Brain microvascular endothelial cell (primary cell): Measurements from ENCODE around the gene MGAT2.
"Not testable (repeated sequence)": the region's sequence is repeated elsewhere in the genome, so short reads cannot be mapped to it uniquely, and the experiment has no call there.

Experiments used
- DNase-seq: peaks from one replicate; pipeline ENCODE4 v3.0.0-alpha.2; 2020
- H3K27ac ChIP-seq: fragments of 250-450 bp; sonication (Bioruptor Pico); 2 replicates; pipeline ENCODE4 v1.5.1; 2020; ENCODE audit warnings: mild to moderate bottlenecking, moderate library complexity
- H3K27me3 ChIP-seq: fragments of 250-450 bp; sonication (Bioruptor Pico); replicated peaks from 2 replicates; pipeline ENCODE4 v1.5.1; 2020; ENCODE audit warnings: mild to moderate bottlenecking
- H3K36me3 ChIP-seq: fragments of 250-450 bp; sonication (Bioruptor Pico); replicated peaks from 2 replicates; pipeline ENCODE4 v1.5.1; 2020; ENCODE audit warnings: mild to moderate bottlenecking
- H3K4me3 ChIP-seq: 2 replicates; pipeline ENCODE4 v1.5.1; 2011; ENCODE audit warnings: low read depth, mild to moderate bottlenecking, control low read depth, low read length, moderate library complexity
- in situ Hi-C: cut with HindIII; loops from 2 replicates; pipeline ENCODE4 v1.10.0; 2017; ENCODE audit warnings: low sequenced_read_pairs, low pct_ligation_motif_present
- TF ChIP-seq, protein P1 (sequence below): IDR thresholded peaks from 2 replicates; pipeline ENCODE4 v1.5.1; 2011; ENCODE audit warnings: low read depth, mild to moderate bottlenecking, moderate library complexity, low read length, control low read depth, inconsistent platforms; ENCODE audit errors: missing control alignments

MGAT2 gene

GRCh38 chr14:49615776-49616175 lies 4.8 kb upstream of the MGAT2 start:
- peaks cover 14% of the 10 kb centered on the region for H3K36me3 ChIP-seq
- H3K27ac ChIP-seq: no peak overlapping the region
- TF ChIP-seq, protein P1, sequence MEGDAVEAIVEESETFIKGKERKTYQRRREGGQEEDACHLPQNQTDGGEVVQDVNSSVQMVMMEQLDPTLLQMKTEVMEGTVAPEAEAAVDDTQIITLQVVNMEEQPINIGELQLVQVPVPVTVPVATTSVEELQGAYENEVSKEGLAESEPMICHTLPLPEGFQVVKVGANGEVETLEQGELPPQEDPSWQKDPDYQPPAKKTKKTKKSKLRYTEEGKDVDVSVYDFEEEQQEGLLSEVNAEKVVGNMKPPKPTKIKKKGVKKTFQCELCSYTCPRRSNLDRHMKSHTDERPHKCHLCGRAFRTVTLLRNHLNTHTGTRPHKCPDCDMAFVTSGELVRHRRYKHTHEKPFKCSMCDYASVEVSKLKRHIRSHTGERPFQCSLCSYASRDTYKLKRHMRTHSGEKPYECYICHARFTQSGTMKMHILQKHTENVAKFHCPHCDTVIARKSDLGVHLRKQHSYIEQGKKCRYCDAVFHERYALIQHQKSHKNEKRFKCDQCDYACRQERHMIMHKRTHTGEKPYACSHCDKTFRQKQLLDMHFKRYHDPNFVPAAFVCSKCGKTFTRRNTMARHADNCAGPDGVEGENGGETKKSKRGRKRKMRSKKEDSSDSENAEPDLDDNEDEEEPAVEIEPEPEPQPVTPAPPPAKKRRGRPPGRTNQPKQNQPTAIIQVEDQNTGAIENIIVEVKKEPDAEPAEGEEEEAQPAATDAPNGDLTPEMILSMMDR: no peak

DNA sequence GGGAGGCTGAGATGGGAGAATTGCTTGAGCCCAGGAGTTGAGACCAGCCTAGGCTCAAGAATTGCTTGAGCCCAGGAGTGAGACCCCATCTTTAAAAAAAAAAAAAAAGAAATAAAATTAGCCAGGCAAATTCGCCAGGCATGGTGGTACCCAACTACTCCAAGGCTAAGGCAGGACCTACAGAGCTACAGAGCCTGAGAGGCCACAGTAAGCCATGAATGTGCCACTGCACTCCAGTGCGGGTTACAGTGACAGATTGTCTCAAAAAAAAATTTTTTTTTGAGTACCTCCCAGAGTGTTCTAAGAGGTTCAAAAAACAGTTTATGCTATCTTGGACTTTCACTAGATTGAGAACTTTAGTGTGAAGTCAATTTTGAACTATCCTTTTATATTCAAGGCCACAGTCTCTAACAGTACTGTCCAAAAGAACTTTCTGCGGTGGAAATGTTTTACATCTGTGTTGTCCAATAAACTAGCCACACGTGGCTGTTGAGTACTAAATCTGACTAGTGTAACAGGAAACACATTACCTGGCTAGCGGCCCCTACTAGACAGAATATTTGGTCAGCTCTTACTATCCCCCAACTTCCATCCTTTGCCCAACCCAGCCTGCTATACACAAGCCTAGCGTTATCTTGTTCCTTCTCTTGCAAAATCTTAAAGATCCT lies 2.6 kb upstream of the MGAT2 start:
- no peak for DNase-seq
- in situ Hi-C loops: no loop called here
- Histone ChIP-seq H3K27ac (no peak overlapping the region), H3K4me3 (no peak overlapping the region), H3K36me3 (peaks cover 14% of the 10 kb centered on the region), H3K27me3 (no peaks in the 10 kb centered on the region)
- TF ChIP-seq, protein P1: no peak

More at GRCh38 chr14:49615776-49616175, 4.8 kb upstream of the MGAT2 start:
- H3K4me3 ChIP-seq: no peak overlapping the region
- no peak for DNase-seq
- in situ Hi-C loops: no loop called here
- H3K27me3 ChIP-seq: no peaks in the 10 kb centered on the region

GRCh38 chr14:49619273-49619672 lies 1.3 kb upstream of the MGAT2 start:
- H3K27ac ChIP-seq, H3K27me3 ChIP-seq, DNase-seq, in situ Hi-C loops: not testable (repeated sequence)
- Histone ChIP-seq H3K4me3 (peak overlapping the region; percentile 88), H3K36me3 (peaks cover 14% of the 10 kb centered on the region)

GRCh38 chr14:49619730-49620129 lies 869 bp upstream of the MGAT2 start:
- peaks cover 14% of the 10 kb centered on the region for H3K36me3 ChIP-seq
- TF ChIP-seq, protein P1: no peak
- in situ Hi-C loops: no loop called here

GRCh38 chr14:49621114-49621881 lies 699 bp downstream of the MGAT2 start:
- peak overlapping the region; percentile 94 for H3K27ac ChIP-seq
- H3K4me3 ChIP-seq: peak overlapping the region; percentile 88
- H3K27me3 ChIP-seq: no peaks in the 10 kb centered on the region
- peaks cover 17% of the 10 kb centered on the region for H3K36me3 ChIP-seq
- in situ Hi-C loops: no loop called here
- TF ChIP-seq, protein P1: no peak
- peak; percentile 60 for DNase-seq

More at GRCh38 chr14:49619730-49620129, 869 bp upstream of the MGAT2 start:
- Histone ChIP-seq H3K27me3 (no peaks in the 10 kb centered on the region), H3K4me3 (peak overlapping the region; percentile 88), H3K27ac (peak overlapping the region; percentile 94)
- no peak for DNase-seq

- no peak for DNase-seq
- Histone ChIP-seq H3K36me3 (peaks cover 19% of the 10 kb centered on the region), H3K27me3 (no peaks in the 10 kb centered on the region), H3K27ac (no peak overlapping the region), H3K4me3 (peak overlapping the region; percentile 88)
- in situ Hi-C loops: no loop called here
- TF ChIP-seq, protein P1: no peak
These were observed 1.5 kb downstream of the MGAT2 start for GRCh38 chr14:49622022-49622607.
